HG03108 (cell line): ENCODE measurements around the gene ANKHD1.

ENCODE experiments used
- ATAC-seq: cut with Tn5 transposase; IDR thresholded peaks from one replicate; pipeline ENCODE4 v1.9.1; 2021; ENCODE audit warnings: moderate library complexity; ENCODE audit not compliant: unreplicated experiment

The ANKHD1 gene

GRCh38 chr5:140401362-140402257 is at the start of gene ANKHD1:
TSS of gene ANKHD1 (plus strand) at chr5:140401833. CDS start at chr5:140401968, 135 bp downstream.
- peak; percentile 86 for ATAC-seq

- ATAC-seq: no peak
Measured at GRCh38 chr5:140355546-140355945, 46.1 kb upstream of the ANKHD1 start.

GRCh38 chr5:140356853-140357725 is 44.5 kb upstream of the ANKHD1 start:
- ATAC-seq: no peak

DNA sequence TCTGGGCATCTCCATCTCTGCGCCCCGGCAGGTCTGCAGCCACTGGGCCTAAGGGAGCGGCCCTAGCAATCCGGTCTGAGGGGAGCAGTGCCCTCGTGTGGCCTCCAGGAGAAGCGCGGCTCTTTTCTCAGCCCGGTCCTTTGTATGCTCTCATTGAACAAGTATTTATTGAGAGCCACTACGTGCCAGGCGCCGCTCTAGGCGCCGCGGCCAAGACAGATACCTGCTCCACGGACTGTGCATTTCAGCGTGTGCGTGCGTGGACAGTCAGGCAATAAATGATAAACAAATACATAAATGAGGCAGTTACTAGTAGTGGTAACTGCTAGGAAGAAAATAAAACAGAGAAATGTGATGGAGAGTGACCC is 43.9 kb upstream of the ANKHD1 start:
- ATAC-seq: peak; percentile 83

- no peak for ATAC-seq
Measured at GRCh38 chr5:140358738-140359310, 42.8 kb upstream of the ANKHD1 start.

- ATAC-seq: no peak
Measured at GRCh38 chr5:140360101-140360500, 41.5 kb upstream of the ANKHD1 start, which contains the start of gene SLC4A9. TSS of gene SLC4A9 (plus strand) at chr5:140360194. CDS start at chr5:140360237, 43 bp downstream.

- no peak for ATAC-seq
Measured at GRCh38 chr5:140360681-140361479, 40.8 kb upstream of the ANKHD1 start.

- no peak for ATAC-seq
Measured at GRCh38 chr5:140361901-140362300, 39.7 kb upstream of the ANKHD1 start.

- ATAC-seq: no peak
Measured at GRCh38 chr5:140362311-140362710, 39.3 kb upstream of the ANKHD1 start.

DNA sequence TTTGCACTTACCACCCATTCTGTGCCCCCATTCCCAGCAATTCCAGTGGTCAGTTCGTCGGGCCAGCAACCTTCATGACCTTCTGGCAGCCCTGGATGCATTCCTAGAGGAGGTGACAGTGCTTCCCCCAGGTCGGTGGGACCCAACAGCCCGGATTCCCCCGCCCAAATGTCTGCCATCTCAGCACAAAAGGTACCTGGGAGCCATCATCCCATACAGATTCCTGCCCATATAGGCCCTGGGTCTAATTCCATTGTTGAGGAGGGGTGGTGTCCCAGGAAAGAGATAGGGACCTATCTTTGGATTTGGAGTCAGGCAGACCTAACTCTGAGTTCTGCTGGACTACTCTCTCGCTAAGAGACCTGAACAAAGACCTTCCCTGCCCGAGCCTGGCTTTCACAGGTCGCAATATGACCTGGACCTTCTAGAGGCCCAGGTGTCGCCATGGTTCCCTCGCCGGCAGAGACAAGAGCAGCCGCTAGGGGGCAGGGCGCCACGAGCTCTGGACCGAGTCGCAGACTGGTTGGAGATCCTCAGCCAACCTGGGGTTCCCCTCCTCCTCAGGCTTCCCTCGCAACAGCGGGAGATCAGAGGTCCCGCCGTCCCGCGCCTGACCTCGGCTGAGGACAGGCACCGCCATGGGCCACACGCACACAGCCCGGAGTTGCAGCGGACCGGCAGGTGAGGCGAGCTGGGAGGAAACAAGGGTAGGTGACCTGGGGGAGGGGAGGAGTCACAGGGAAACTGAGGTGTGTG is 38.6 kb upstream of the ANKHD1 start:
- peak; percentile 88 for ATAC-seq

DNA sequence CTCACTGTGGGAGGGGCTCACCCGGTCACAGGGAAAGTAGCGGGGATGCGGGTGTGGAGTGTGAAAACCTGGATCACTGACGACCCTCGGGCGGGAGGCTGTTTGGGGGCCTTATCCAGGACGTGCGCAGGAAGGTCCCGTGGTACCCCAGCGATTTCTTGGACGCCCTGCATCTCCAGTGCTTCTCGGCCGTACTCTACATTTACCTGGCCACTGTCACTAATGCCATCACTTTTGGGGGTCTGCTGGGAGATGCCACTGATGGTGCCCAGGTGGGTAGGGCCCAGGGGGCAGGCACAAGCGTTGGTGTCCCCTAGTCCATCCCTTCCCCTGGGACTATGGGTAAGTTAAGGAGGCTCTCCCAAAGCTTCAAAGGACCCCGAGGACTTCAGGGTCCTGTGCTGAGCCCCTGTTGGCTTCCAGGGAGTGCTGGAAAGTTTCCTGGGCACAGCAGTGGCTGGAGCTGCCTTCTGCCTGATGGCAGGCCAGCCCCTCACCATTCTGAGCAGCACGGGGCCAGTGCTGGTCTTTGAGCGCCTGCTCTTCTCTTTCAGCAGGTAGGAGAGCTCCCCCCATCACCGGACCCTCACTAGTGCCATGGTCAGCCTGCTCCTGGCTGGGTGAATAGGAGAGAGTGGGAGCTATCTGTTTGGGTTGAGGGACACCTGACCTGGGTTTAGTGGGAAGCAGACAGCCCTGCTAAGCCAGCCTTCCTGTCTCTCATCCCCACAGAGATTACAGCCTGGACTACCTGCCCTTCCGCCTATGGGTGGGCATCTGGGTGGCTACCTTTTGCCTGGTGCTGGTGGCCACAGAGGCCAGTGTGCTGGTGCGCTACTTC is 37.8 kb upstream of the ANKHD1 start:
- ATAC-seq: no peak

DNA sequence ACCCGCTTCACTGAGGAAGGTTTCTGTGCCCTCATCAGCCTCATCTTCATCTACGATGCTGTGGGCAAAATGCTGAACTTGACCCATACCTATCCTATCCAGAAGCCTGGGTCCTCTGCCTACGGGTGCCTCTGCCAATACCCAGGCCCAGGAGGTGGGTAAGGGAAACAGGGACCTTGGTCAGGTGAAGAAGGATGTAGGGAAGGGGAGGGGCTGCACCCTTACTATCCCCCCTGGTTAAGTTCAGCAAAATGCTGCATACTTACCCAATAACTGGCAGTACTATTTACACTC is 37.2 kb upstream of the ANKHD1 start:
- no peak for ATAC-seq

- ATAC-seq: no peak
Measured at GRCh38 chr5:140365282-140365681, 36.4 kb upstream of the ANKHD1 start.

DNA sequence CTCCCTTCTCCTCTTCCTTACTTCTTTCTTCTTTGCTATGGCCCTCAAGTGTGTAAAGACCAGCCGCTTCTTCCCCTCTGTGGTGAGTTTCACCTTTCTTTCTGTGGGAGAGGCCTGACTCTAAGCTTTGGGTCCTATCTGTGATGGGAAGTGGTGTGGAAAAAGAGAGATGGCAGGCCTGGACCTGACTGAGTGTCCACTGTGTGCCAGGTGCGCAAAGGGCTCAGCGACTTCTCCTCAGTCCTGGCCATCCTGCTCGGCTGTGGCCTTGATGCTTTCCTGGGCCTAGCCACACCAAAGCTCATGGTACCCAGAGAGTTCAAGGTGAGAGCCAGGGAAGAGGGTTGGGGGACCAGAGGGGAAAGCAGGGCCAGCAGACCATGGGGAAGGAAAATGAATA is 35.7 kb upstream of the ANKHD1 start:
- no peak for ATAC-seq

GRCh38 chr5:140366589-140367255 is 34.9 kb upstream of the ANKHD1 start:
- no peak for ATAC-seq

DNA sequence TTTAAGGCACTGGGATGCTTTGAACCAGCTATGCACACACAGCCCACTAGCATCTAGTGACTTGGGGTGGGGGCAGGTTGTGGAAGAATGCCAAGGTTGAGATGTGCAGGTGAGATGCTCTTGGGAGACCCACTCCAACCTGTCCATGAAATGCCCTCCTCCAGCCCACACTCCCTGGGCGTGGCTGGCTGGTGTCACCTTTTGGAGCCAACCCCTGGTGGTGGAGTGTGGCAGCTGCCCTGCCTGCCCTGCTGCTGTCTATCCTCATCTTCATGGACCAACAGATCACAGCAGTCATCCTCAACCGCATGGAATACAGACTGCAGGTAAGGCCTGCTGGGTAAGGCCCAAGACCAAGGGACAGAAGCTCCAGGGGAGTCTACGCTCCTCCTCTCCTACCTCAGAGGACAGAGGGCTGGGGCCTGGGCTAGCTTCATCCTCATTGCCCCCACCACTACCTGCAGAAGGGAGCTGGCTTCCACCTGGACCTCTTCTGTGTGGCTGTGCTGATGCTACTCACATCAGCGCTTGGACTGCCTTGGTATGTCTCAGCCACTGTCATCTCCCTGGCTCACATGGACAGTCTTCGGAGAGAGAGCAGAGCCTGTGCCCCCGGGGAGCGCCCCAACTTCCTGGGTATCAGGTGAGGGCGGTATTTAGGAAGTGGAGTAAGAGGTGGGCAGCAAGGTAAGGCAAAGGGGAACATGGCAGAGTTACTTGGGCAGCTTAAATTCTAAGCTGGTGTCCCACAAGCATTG is 34.2 kb upstream of the ANKHD1 start:
- ATAC-seq: no peak

DNA sequence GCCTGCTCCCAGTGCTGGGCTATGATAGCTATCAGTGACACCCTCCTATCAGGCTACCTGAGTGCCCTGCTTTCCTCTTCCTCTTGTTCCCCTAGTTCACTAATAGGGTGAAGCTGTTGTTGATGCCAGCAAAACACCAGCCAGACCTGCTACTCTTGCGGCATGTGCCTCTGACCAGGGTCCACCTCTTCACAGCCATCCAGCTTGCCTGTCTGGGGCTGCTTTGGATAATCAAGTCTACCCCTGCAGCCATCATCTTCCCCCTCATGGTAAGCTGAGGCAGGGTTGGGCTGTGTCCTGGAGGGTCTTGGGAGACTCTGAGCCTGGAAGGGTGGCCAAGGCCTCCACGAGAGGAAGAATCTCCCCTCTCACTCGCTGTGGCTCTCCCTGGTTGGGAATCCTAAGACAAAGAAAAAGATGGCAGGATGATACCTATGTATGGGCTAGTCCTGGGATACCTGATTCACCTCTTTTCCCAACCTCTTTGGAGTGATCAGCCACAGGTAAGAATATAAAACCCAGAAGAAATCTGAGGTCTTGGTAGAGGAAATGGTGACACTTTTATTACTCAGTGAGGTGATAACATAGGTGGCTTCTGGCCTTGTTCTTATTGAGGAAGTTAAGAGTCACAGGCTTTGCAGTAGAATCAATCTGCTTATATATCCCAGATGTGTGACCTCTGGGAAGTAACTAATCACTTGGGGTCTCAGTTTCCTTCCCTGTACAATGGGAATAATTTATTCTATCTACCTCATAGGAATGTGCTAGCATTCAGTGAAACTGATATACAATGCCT is 30.1 kb upstream of the ANKHD1 start:
- no peak for ATAC-seq
